ENCODE data around the gene OR5A2.

The OR5A2 gene

DNA sequence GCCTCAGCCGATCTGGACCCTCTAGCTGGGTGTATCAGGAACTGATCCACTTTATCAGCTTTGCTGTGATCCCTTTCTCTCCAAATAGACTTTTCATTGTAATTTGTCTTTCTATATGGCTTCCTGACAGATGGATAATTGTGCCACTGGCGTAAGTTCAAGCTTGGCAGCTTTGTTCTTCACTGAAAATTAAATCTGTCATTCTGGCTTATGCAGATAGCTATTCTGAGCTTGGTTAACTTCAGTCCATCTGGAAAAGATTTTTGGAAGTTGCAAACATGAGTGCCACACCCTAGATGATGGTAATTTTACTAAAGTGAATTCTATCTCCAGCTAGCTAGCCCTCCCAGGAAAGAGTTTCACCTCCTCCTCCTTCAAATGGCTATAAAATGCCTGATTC, 8.1 kb downstream of the OR5A2 start:
- TF ChIP-seq, protein P1, sequence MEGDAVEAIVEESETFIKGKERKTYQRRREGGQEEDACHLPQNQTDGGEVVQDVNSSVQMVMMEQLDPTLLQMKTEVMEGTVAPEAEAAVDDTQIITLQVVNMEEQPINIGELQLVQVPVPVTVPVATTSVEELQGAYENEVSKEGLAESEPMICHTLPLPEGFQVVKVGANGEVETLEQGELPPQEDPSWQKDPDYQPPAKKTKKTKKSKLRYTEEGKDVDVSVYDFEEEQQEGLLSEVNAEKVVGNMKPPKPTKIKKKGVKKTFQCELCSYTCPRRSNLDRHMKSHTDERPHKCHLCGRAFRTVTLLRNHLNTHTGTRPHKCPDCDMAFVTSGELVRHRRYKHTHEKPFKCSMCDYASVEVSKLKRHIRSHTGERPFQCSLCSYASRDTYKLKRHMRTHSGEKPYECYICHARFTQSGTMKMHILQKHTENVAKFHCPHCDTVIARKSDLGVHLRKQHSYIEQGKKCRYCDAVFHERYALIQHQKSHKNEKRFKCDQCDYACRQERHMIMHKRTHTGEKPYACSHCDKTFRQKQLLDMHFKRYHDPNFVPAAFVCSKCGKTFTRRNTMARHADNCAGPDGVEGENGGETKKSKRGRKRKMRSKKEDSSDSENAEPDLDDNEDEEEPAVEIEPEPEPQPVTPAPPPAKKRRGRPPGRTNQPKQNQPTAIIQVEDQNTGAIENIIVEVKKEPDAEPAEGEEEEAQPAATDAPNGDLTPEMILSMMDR (IDR thresholded peaks at IDR 0.05): no peak
- no peak overlapping the region for H3K27ac ChIP-seq
- no peak for DNase-seq (ENCODE audit: low spot score)
- H3K4me3 ChIP-seq: no peak overlapping the region

DNA sequence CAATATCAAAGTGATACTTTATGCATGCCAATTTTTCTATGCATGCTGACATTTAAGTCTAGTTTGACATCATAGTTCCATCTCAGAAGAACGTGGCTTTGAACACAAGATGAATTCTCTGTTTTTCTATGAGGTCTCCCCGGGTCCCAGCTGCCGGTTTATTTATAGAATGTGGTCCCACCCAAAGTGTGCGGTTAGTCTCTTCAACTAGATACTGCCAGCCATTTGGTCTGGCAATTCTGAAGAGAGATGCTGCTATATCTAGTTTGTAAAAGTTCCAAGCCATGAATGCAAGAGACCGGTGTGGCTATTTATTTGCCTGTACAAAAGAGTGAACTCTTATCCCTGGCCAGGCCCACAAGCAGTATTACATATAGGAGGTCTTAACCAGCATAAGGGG, 9.2 kb downstream of the OR5A2 start:
- DNase-seq (ENCODE audit: low spot score): no peak

DNA sequence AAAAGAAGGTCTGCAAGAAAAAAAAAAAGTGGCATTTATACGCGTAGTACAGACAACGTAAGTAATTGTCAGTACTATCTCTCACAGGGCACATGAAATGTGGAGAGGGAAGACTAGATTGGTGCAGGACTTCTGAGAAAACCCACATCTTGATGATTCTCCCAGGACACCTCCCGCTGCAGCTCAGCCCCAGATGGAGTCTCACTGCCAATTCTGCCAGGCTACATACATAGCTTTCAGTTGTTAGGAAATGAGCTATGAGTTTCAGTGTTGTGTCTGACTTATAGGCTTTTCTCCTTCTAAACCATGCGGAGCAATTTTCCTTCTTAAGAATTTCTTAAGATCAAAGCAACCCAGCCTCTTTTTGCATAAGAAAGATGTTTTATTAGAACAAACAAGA, 9.6 kb downstream of the OR5A2 start:
- no peak overlapping the region for H3K27ac ChIP-seq
- DNase-seq (ENCODE audit: low spot score): no peak
- no peak overlapping the region for H3K4me3 ChIP-seq
- TF ChIP-seq, protein P1 (IDR thresholded peaks at IDR 0.05): no peak

More for the DNA sequence above, 9.2 kb downstream of the OR5A2 start:
- TF ChIP-seq, protein P1 (IDR thresholded peaks at IDR 0.05): no peak
- Histone ChIP-seq H3K27ac (no peak overlapping the region), H3K4me3 (no peak overlapping the region)

DNA sequence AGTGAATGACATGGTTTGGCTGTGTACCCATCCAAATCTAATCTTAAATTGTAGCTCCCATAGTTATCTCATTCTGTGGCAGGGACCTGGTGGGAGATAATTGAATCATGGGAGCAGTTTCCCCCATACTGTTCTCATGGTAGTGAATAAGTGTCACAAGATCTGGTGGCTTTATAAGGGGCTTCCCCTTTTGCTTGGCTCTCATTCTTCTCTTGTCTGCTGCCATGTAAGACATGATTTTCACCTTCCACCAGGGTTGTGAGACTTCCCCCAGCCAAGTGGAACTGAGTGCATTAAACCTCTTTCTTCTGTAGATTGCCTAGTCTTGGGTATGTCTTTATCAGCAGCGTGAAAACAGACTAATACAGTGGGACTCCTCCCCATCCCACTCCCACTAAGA, 11.1 kb downstream of the OR5A2 start:
- Histone ChIP-seq H3K4me3 (no peak overlapping the region), H3K27ac (no peak overlapping the region)
- no peak for DNase-seq (ENCODE audit: low spot score)
- TF ChIP-seq, protein P1 (IDR thresholded peaks at IDR 0.05): no peak

DNA sequence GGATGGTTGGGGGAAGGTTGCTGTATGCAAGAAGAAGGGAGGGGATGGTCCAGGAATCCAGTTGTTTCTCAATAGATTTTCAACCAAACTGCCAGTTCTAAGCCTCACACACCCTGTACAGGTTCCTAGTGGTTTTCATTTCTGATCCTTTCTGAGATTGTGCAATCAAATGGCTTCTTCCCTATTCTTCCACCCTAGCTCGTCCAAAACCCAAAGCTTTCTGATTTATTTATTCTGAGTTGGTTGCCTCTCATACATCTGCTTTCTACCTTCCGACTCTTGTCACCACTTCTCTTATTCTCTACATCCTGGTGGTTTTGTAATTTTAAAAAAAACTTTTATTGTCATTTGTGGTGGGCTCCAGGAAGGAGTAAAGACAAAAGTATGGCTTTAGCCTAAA, 12.6 kb downstream of the OR5A2 start:
- H3K27ac ChIP-seq: no peak overlapping the region
- TF ChIP-seq, protein P1 (IDR thresholded peaks at IDR 0.05): no peak
- H3K4me3 ChIP-seq: no peak overlapping the region
- no peak for DNase-seq (ENCODE audit: low spot score)

DNA sequence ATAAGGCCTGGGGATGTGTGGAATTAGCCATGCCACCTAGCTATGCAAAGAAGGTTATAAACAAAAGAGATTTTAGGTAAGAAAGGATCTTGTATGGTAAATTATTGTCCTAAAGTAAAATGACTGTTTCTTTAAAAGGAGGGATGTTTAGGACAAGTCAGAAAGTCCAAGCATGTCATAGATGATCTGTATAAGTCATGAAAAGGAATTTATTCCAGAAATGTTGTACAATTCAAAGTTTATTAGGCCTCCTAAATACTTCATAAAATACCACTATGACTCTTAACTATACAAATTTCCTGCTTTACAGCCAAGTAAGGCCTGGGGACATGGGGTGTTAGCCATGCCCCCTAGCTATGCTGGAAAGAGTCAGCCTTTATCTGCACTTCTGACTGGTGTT, 22.7 kb downstream of the OR5A2 start:
- Histone ChIP-seq H3K4me3 (no peak overlapping the region), H3K27ac (no peak overlapping the region)
- TF ChIP-seq, protein P1 (IDR thresholded peaks at IDR 0.05): no peak
- no peak for DNase-seq (ENCODE audit: low spot score)

DNA sequence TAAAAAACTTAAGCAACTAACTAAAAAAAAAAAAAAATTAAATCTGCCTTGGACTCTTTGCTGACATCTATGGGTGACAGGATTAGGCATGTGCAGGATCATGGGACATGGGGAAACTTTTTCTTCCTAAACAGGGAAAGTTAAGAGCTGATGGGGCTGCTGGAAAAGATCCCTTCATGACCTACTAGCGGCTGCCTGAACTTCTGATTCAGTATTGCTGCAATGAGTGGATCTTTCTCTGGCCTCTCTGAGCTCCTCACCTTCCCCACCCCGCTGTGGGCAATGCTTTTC, 25.0 kb downstream of the OR5A2 start:
- TF ChIP-seq, protein P1 (IDR thresholded peaks at IDR 0.05): no peak
- DNase-seq (ENCODE audit: low spot score): no peak
- no peak overlapping the region for H3K4me3 ChIP-seq
- H3K27ac ChIP-seq: no peak overlapping the region
